ENCODE results near the gene ZFP28. TPM values are rescaled to one million over a fixed set of nuclear protein-coding genes. Genes with fewer than 3 reads are reported as not detected.

The ZFP28 gene
- polyA plus RNA-seq, 1 donor from 2014 or later = 1.1 TPM

GRCh38 chr19:56567274-56568120, 28.7 kb downstream of the ZFP28 start, which contains the start of gene ZNF470:
TSS of gene ZNF470 (plus strand) at chr19:56567468. CDS start at chr19:56570312, 2,844 bp downstream.
- Mint-ChIP-seq H3K4me3 (peak within 1 kb of the TSS; percentile 93 to 99 (median 96)), H3K36me3 (peaks cover 26% of the 10 kb centered on the region), H3K27me3 (no peaks in the 10 kb centered on the region), H3K4me1 (peaks cover 6 to 13% (median 7%) of the 10 kb centered on the region in 3 donors), H3K27ac (peak within 1 kb of the TSS; percentile 70 to 96 (median 78)), H3K9me3 (peaks cover 12 to 40% (median 34%) of the 10 kb centered on the region in 3 donors)

- Mint-ChIP-seq H3K27me3 (no peaks in the 10 kb centered on the region), H3K36me3 (peaks cover 46% of the 10 kb centered on the region), H3K4me3 (no peak overlapping the region), H3K4me1 (peaks cover 0 to 4% (median 4%) of the 10 kb centered on the region in 3 donors), H3K9me3 (peaks cover 14 to 46% (median 41%) of the 10 kb centered on the region in 3 donors), H3K27ac (no peak overlapping the region)
These were observed 33.8 kb downstream of the ZFP28 start for GRCh38 chr19:56572589-56572988.

- Mint-ChIP-seq H3K27ac (no peak overlapping the region), H3K9me3 (peaks cover 15 to 54% (median 44%) of the 10 kb centered on the region in 3 donors), H3K4me1 (no peaks in the 10 kb centered on the region), H3K4me3 (no peak overlapping the region), H3K27me3 (no peaks in the 10 kb centered on the region), H3K36me3 (peaks cover 43% of the 10 kb centered on the region)
These were observed 35.2 kb downstream of the ZFP28 start for GRCh38 chr19:56573914-56574313.

- H3K27me3 Mint-ChIP-seq = no peaks in the 10 kb centered on the region
- H3K9me3 Mint-ChIP-seq = peaks cover 17 to 55% (median 52%) of the 10 kb centered on the region in 3 donors
- no peaks in the 10 kb centered on the region for H3K4me1 Mint-ChIP-seq
- H3K27ac Mint-ChIP-seq = peak overlapping the region in 1 of 3 donors; percentile 82
- H3K36me3 Mint-ChIP-seq = peaks cover 21% of the 10 kb centered on the region
- H3K4me3 Mint-ChIP-seq = no peak overlapping the region
These were observed 39.2 kb downstream of the ZFP28 start for GRCh38 chr19:56577719-56578602.

- H3K36me3 Mint-ChIP-seq = peaks cover 8% of the 10 kb centered on the region
- no peaks in the 10 kb centered on the region for H3K27me3 Mint-ChIP-seq
- peak overlapping the region; percentile 46 to 98 (median 92) for H3K4me3 Mint-ChIP-seq
- peaks cover 0 to 9% (median 8%) of the 10 kb centered on the region in 3 donors for H3K4me1 Mint-ChIP-seq
- peak overlapping the region in 1 of 3 donors; percentile 93 for H3K27ac Mint-ChIP-seq
- peaks cover 0 to 16% (median 4%) of the 10 kb centered on the region in 3 donors for H3K9me3 Mint-ChIP-seq
These were observed 55.7 kb downstream of the ZFP28 start for GRCh38 chr19:56594446-56594782.

- Mint-ChIP-seq H3K4me1 (peaks cover 0 to 9% (median 8%) of the 10 kb centered on the region in 3 donors), H3K27me3 (no peaks in the 10 kb centered on the region), H3K9me3 (peaks cover 0 to 16% (median 4%) of the 10 kb centered on the region in 3 donors), H3K36me3 (peaks cover 8% of the 10 kb centered on the region), H3K4me3 (peak within 1 kb of the TSS; percentile 79 to 98 (median 92)), H3K27ac (peak within 1 kb of the TSS in 1 of 3 donors; percentile 93)
These were observed 56.2 kb downstream of the ZFP28 start, which contains the start of gene ZNF71 for GRCh38 chr19:56594783-56595547. TSS of gene ZNF71 (plus strand) at chr19:56595302. CDS start at chr19:56601559, 6,257 bp downstream.

GRCh38 chr19:56595548-56595899, 56.8 kb downstream of the ZFP28 start:
- Mint-ChIP-seq H3K9me3 (peaks cover 0 to 17% (median 4%) of the 10 kb centered on the region in 3 donors), H3K4me3 (peak overlapping the region; percentile 79 to 98 (median 92)), H3K27me3 (no peaks in the 10 kb centered on the region), H3K36me3 (peaks cover 10% of the 10 kb centered on the region), H3K27ac (peak overlapping the region in 1 of 3 donors; percentile 93), H3K4me1 (peaks cover 0 to 10% (median 8%) of the 10 kb centered on the region in 3 donors)

GRCh38 chr19:56596676-56597075, 57.9 kb downstream of the ZFP28 start:
- Mint-ChIP-seq H3K27ac (no peak overlapping the region), H3K4me3 (peak overlapping the region in 2 of 4 donors; percentile 79 to 98), H3K27me3 (no peaks in the 10 kb centered on the region), H3K4me1 (peaks cover 0 to 13% (median 8%) of the 10 kb centered on the region in 3 donors), H3K9me3 (peaks cover 1 to 21% (median 4%) of the 10 kb centered on the region in 3 donors), H3K36me3 (peaks cover 20% of the 10 kb centered on the region)

- H3K27me3 Mint-ChIP-seq = no peaks in the 10 kb centered on the region
- no peak overlapping the region for H3K27ac Mint-ChIP-seq
- H3K36me3 Mint-ChIP-seq = peaks cover 21% of the 10 kb centered on the region
- peaks cover 0 to 17% (median 8%) of the 10 kb centered on the region in 3 donors for H3K4me1 Mint-ChIP-seq
- H3K9me3 Mint-ChIP-seq = peaks cover 3 to 20% (median 8%) of the 10 kb centered on the region in 3 donors
- peak overlapping the region in 2 of 4 donors; percentile 32 to 75 for H3K4me3 Mint-ChIP-seq
These were observed 58.9 kb downstream of the ZFP28 start for GRCh38 chr19:56597696-56598095.

GRCh38 chr19:56601375-56601774, 62.6 kb downstream of the ZFP28 start:
- H3K4me1 Mint-ChIP-seq = peaks cover 0 to 8% (median 0%) of the 10 kb centered on the region in 3 donors
- H3K27ac Mint-ChIP-seq = no peak overlapping the region
- no peak overlapping the region for H3K4me3 Mint-ChIP-seq
- H3K9me3 Mint-ChIP-seq = peaks cover 15 to 36% (median 17%) of the 10 kb centered on the region in 3 donors
- H3K36me3 Mint-ChIP-seq = peaks cover 38% of the 10 kb centered on the region
- no peaks in the 10 kb centered on the region for H3K27me3 Mint-ChIP-seq

GRCh38 chr19:56603829-56604228, 65.1 kb downstream of the ZFP28 start:
- Mint-ChIP-seq H3K4me1 (peaks cover 0 to 8% (median 0%) of the 10 kb centered on the region in 3 donors), H3K9me3 (peaks cover 19 to 54% (median 26%) of the 10 kb centered on the region in 3 donors), H3K36me3 (peaks cover 39% of the 10 kb centered on the region), H3K27me3 (no peaks in the 10 kb centered on the region), H3K27ac (no peak overlapping the region), H3K4me3 (no peak overlapping the region)
